ENCODE data around the gene TUNAR. TPM values are rescaled to one million over a fixed set of nuclear protein-coding genes. Genes with fewer than 3 reads are reported as not detected.
"Not testable (repeated sequence)": the region's sequence is repeated elsewhere in the genome, so short reads cannot be mapped to it uniquely, and the experiment has no call there.

TUNAR gene
- total RNA-seq, 1 donor from 2014 or later = 4.6 TPM

- Mint-ChIP-seq H3K27ac (no peak overlapping the region), H3K36me3 (ENCODE audit: insufficient read depth) (no peaks in the 10 kb centered on the region), H3K4me3 (ENCODE audit: low read depth) (no peak overlapping the region), H3K4me1 (ENCODE audit: low read depth) (peaks cover 10% of the 10 kb centered on the region), H3K9me3 (ENCODE audit: low read depth) (peaks cover 4% of the 10 kb centered on the region), H3K27me3 (no peaks in the 10 kb centered on the region)
- TF ChIP-seq, protein P1, sequence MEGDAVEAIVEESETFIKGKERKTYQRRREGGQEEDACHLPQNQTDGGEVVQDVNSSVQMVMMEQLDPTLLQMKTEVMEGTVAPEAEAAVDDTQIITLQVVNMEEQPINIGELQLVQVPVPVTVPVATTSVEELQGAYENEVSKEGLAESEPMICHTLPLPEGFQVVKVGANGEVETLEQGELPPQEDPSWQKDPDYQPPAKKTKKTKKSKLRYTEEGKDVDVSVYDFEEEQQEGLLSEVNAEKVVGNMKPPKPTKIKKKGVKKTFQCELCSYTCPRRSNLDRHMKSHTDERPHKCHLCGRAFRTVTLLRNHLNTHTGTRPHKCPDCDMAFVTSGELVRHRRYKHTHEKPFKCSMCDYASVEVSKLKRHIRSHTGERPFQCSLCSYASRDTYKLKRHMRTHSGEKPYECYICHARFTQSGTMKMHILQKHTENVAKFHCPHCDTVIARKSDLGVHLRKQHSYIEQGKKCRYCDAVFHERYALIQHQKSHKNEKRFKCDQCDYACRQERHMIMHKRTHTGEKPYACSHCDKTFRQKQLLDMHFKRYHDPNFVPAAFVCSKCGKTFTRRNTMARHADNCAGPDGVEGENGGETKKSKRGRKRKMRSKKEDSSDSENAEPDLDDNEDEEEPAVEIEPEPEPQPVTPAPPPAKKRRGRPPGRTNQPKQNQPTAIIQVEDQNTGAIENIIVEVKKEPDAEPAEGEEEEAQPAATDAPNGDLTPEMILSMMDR (IDR thresholded peaks at IDR 0.05; ENCODE audit: unreplicated experiment) = no peak
- no peak for DNase-seq (ENCODE audit: low spot score, unreplicated experiment)
Observed at GRCh38 chr14:95964901-95965300, 88.3 kb downstream of the TUNAR start.

GRCh38 chr14:95968048-95968447 is 91.4 kb downstream of the TUNAR start:
- not testable (repeated sequence) for H3K27me3 Mint-ChIP-seq; H3K4me3 Mint-ChIP-seq (ENCODE audit: low read depth); H3K9me3 Mint-ChIP-seq (ENCODE audit: low read depth); DNase-seq (ENCODE audit: low spot score, unreplicated experiment); H3K4me1 Mint-ChIP-seq (ENCODE audit: low read depth); H3K36me3 Mint-ChIP-seq (ENCODE audit: insufficient read depth); H3K27ac Mint-ChIP-seq

Other genes starting within 250 kb of the TUNAR start
- not detected in 2 replicates for gene TCL1B, start 190.4 kb upstream of the TUNAR start, total RNA-seq
- not detected in 2 replicates for gene TCL1A, start 162.7 kb upstream of the TUNAR start, total RNA-seq
- gene C14orf132, start 162.5 kb downstream of the TUNAR start, total RNA-seq = 49.6 and 58.3 TPM in 2 replicates

Measured in progenitor cell of endocrine pancreas (in vitro differentiated cells).